UCSD-AML1 (cell line): ENCODE data around the gene INF2.

Experiments
- DNase-seq: peaks from one replicate; lab custom pipeline; 2025; ENCODE audit not compliant: unreplicated experiment; lab: John Stamatoyannopoulos, UW

INF2 gene

DNA sequence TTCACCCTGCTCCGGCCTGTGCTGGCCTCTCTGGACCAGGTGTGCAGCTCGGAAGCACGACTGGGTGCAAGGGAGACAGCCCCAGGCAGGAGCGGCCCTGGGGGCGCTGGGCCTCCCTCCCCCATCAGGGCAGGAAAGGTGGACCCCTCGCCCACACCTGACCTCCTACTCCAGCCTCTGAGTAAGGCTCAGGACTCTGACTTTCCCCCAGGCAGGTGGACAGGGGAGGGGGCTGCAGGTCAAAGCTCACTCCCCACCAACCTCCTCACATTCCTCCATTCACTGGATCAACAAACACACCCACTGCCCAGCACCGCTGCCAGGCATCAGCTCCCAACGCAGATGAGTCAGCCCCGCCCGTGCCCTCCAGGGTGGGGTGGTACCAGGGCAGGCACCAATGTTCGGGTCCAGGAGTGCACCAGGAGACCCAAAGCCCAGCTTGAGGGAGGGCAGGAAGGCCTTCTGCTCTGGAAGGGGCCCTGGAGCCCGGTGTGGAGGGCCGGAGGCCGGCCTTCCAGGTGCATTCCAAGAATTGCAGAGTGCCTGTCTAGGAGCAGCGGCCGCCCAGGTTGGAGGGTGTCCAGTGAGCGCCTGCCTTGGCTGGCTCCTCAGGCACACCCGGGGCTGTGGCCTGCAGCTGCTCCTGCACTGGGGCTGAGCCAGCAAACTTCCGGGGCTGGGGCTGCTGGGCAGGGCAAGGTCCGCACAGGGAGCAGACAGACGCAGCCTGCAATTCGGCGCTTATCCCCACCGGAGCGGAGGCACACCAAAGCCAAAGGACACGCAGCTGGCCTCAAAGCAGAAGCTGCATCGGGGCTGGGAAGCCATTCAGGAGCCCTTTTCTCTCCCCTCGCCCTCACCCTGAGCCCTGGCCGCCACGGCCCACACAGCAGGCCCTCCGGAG lies 1.6 kb upstream of the INF2 start:
- DNase-seq = no peak

DNA sequence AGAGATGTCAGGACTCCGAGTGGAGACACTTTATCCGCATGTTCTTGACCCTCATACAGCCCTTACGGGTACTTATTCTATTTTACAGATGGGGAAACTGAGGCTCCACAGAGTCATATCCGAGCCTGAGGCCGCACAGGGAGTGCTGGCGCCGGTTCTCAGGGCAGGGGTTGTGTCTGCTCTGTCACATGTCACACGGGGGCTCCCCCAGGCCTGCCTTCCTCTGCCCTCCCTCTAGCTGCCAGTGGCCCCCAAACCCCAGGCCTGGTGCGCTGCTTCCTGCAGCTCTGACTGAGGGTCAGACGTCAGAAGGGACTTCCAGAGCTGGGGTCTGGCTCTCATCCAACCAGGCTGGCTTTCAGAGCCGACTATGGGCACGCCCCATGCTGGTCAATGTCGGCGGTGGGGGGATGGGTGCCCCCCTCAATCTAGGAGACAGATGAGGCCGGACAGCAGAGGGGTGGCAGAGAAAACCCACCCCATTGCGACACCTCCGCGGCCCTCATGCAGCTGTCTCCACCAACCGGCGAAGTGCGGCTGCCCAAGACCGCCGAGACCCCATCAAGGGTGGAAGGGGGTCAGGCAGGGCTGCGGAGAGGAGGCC lies 811 bp upstream of the INF2 start:
- DNase-seq = no peak

GRCh38 chr14:104689881-104690711 lies 678 bp downstream of the INF2 start:
- no peak for DNase-seq

DNA sequence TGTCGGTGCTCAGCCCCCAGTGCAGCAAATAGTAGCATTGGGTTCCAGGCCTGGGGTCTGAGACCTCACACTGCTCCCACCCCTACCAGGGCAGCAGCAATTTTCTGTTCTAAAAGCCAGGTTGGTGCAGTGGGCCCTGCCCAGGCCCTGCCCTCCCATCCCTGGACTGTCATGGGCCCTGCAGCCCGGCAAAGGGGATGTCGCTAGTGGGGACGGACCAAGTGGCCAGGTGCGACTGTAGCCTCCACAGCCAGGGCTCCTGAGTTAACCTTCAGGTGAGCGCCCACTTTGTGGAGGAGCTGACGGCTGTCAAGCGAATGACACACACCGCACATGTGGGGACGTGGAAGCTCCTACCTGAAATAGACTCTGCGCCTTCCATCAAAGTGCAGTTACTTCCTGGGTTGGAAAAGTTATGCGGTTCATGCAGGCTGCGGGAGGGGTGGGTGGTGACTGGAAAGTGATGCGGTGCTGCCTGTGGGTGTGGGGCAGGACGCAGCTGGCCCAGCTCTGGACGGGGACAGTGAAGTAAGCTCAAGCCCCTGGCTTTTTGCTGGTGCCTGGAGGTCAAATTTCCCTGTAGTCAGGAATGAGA lies 1.5 kb downstream of the INF2 start:
- DNase-seq = no peak

DNA sequence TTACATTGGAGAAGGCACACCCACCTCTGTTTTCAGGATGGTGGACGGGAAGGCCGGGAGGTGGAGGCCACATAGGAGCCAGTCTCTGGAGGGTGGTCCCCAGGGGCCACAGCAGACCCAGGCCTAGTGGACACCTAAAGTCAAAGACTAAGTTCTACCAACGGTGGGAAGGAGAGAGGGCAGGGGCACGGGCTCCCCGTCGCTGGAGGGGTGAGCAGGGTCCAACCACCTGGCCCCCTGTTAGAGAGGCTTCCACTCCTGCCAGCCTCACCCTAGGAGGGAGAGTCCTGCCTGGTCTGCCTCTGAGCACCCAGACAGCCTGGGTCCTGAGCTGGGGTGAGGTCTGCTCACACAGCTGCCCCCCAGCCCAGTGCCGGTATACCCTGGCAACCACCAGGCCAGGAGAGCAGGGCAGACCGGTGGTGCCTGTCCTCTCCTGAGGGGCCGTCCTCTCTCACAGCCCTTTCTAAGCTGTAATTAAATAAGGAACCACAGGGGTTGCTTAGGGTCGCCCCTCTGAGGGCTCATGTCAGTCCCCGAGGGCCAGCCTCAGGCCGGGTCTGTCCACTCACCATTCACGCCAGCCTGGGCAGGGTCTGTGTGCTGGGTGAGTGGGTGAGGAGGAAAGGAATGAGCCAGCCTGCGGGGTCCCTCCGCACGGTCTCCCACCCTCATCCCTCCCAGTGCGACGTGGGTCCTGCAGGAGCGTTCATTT lies 2.3 kb downstream of the INF2 start:
- no peak for DNase-seq

GRCh38 chr14:104692261-104692938 lies 3.0 kb downstream of the INF2 start:
- DNase-seq = no peak

DNA sequence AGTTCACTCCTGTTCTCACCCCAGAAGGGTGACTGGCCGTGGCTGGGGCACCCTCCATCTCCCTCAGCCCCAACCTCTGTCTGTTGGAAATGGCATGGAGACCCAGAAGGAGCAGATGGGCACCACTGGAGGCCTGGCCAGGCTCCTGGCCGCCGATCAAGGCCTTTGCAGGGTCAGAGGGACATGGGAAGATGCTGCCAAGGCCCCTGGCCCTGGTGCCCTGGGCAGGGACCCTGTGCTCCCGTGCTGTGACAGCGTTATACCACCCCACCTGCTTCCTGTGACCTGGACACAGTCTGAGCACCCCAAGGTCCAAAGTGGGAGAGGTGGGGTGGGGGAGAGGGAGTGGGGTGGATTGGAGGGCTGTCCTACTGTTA lies 3.5 kb downstream of the INF2 start:
- no peak for DNase-seq

GRCh38 chr14:104693482-104694431 lies 4.3 kb downstream of the INF2 start:
- DNase-seq = no peak

GRCh38 chr14:104694475-104694950 lies 5.1 kb downstream of the INF2 start:
- DNase-seq = no peak

DNA sequence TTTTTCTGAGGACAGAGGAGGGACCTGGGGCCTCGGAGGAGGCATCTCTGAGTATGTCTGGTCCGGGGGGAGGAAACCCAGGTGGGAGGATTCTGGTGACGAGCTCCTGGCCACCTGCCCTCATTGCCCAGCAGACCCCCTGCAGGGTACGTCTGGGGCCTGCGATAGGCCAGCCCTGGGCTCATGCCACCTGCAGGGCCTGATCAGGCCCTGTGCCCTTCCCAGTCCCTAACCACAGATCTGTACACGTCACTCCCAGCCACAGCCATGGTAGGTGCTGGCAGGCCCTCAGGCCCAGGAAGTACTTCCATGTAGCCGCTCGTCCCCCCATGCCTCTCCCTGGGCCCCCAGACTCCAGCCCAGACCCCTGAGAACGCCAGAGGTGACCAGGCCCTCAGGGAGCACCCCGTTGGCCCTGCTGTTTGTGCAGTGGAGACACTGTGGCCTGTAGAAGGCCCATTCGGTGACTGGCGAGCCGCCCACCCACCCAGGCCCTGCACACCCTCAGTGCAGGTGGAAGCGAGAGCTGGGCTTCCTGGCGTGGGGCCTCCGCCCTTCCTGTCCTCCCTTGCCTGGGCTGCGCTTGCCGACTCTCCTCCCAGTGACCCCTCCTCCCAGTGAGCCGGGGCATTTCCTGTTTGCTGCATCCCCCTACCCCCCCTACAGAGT lies 5.7 kb downstream of the INF2 start:
- peak; percentile 49 for DNase-seq

DNA sequence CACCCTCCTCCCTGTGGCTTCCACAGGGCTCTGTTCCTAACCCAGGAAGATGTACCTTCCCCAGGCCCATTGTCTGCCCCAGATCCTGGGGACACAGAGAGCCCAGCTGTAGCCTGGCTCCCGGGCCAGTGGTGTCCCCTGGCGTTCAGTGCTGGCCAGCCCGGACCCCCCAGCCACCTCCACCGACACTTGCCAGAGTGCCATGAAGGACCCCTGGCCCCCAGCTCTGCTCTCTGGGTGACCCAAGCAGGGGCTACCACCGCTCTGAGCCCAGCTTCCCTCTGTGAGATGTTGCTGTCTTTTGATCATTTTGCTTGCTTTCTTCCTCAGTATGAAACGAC lies 6.2 kb downstream of the INF2 start:
- no peak for DNase-seq

- DNase-seq = no peak
These were observed 7.4 kb downstream of the INF2 start for GRCh38 chr14:104696671-104697316.

GRCh38 chr14:104697317-104697703 lies 7.9 kb downstream of the INF2 start:
- DNase-seq = no peak

GRCh38 chr14:104697892-104698583 lies 8.6 kb downstream of the INF2 start:
- DNase-seq = no peak

- no peak for DNase-seq
These were observed 9.4 kb downstream of the INF2 start for GRCh38 chr14:104698688-104699425.

- DNase-seq = no peak
These were observed 10.0 kb downstream of the INF2 start for GRCh38 chr14:104699426-104699748.

- DNase-seq = no peak
These were observed 10.8 kb downstream of the INF2 start for GRCh38 chr14:104700225-104700651.
